Stimulated activated CD8-positive, alpha-beta memory T cell treated with anti-CD3 and anti-CD28 coated beads, Interleukin-7, amount 100 ng/mL, for 1 hour (primary cell): ENCODE measurements around the gene UBTF.

Experiments
- DNase-seq, 2 donors: peaks; one replicate each; pipeline ENCODE4 v3.0.0-alpha.2; 2020; ENCODE audit warnings: low read depth in 2 of 2

UBTF gene

GRCh38 chr17:44219616-44220212 lies at the start of gene UBTF:
Gene UBTF, minus strand, starts transcription at chr17:44219675. Its CDS starts 1,446 bp downstream, at chr17:44218229.
- DNase-seq, result peak; percentile 31 to 46

GRCh38 chr17:44268709-44269534 lies 49.4 kb upstream of the UBTF start:
- no peak for DNase-seq

GRCh38 chr17:44267818-44268490 lies 48.5 kb upstream of the UBTF start, which contains the start of gene SLC4A1:
Gene SLC4A1, minus strand, starts transcription at chr17:44268135. Its CDS starts 5,269 bp downstream, at chr17:44262866.
- DNase-seq, result no peak

GRCh38 chr17:44267165-44267455 lies 47.6 kb upstream of the UBTF start:
- DNase-seq, result no peak

- DNase-seq, result no peak
These were observed 47.1 kb upstream of the UBTF start for GRCh38 chr17:44266402-44267164.

- DNase-seq, result no peak
These were observed 43.9 kb upstream of the UBTF start for GRCh38 chr17:44263345-44263902.

- no peak for DNase-seq
These were observed 43.3 kb upstream of the UBTF start for GRCh38 chr17:44262654-44263225.

GRCh38 chr17:44260296-44260695 lies 40.8 kb upstream of the UBTF start:
- DNase-seq, result no peak

GRCh38 chr17:44258811-44259351 lies 39.4 kb upstream of the UBTF start:
- no peak for DNase-seq

GRCh38 chr17:44257815-44258760 lies 38.6 kb upstream of the UBTF start:
- no peak for DNase-seq

- no peak for DNase-seq
These were observed 37.2 kb upstream of the UBTF start for GRCh38 chr17:44256671-44257070.

- DNase-seq, result no peak
These were observed 36.4 kb upstream of the UBTF start for GRCh38 chr17:44255915-44256314.

- no peak for DNase-seq
These were observed 35.1 kb upstream of the UBTF start for GRCh38 chr17:44254361-44255095.

GRCh38 chr17:44253006-44253405 lies 33.5 kb upstream of the UBTF start:
- DNase-seq, result no peak

GRCh38 chr17:44251062-44251461 lies 31.6 kb upstream of the UBTF start:
- DNase-seq, result no peak

GRCh38 chr17:44249501-44250246 lies 30.2 kb upstream of the UBTF start:
- no peak for DNase-seq

GRCh38 chr17:44247876-44248736 lies 28.6 kb upstream of the UBTF start:
- DNase-seq, result no peak

- no peak for DNase-seq
These were observed 28.0 kb upstream of the UBTF start for GRCh38 chr17:44247440-44247841.
